ENCODE results near the gene DIP2B. TPM values are rescaled to one million over a fixed set of nuclear protein-coding genes. Genes with fewer than 3 reads are reported as not detected.

Gene DIP2B
- polyA plus RNA-seq, 2 donors, result 7.2 to 10.0 TPM

DNA sequence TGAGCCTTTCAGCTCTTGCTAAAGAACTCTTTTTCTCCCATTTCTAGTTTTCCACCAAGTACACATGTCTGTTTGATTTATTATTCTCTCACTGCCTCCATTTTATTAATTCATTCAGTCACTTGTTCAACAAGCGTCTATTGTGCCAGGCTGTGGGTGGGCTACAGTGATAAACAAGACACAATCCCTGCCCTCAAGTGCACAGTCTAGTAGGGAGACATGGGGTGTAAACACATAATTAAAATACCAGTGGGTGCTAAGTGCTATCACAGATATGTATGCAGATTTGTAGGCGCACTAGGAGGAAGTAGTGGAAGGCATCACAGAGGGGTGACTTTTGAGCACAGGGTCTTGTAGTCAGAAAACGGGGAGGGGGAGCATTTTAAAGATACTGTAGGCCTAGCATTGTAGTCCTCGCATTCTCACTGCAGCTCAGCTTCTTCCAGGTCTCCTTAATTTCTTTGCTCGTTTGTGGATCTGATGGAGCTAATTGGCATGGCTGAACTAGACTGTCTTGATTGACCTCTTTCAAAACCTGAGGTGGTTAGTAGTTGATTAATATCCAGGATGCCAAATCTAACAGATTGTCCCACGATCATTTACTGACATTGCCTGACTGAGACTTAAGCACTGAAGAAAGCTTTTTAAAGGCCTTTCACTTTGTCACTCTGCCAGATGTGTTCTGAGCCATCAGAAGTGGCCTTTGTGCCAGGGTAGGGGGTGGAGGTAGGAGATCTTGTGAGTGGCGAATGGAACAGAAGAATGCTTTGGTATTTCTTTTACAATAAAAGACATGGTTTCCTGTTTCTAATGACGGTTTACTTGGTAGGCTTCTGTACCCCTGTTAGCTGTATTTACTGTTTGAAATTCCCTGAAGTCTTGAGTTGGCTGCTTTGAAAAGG lies 116.9 kb downstream of the DIP2B start:
- Histone ChIP-seq H3K4me1 (ENCODE audit: control insufficient read depth in 2 of 2, insufficient read depth in 2 of 2, low read length in 1 of 2) (peaks cover 6 to 10% of the 10 kb centered on the region in 2 donors), H3K27me3 (ENCODE audit: control insufficient read depth in 1 of 2, insufficient read depth in 2 of 2, low read length in 2 of 2) (no peaks in the 10 kb centered on the region), H3K4me3 (ENCODE audit: low read depth in 1 of 2, low read length in 2 of 2) (no peak overlapping the region), H3K27ac (ENCODE audit: low read depth in 2 of 2, low read length in 1 of 2) (peak overlapping the region; percentile 64), H3K36me3 (ENCODE audit: control insufficient read depth in 2 of 2, insufficient read depth in 2 of 2, low read length in 1 of 2) (no peaks in the 10 kb centered on the region), H3K9me3 (ENCODE audit: control insufficient read depth in 2 of 2, insufficient read depth in 1 of 2, low read depth in 1 of 2, low read length in 1 of 2) (no peaks in the 10 kb centered on the region)
- WGBS, 2 donors, result 44 to 45% methylated on average over 8 of the region's 8 CpGs

DNA sequence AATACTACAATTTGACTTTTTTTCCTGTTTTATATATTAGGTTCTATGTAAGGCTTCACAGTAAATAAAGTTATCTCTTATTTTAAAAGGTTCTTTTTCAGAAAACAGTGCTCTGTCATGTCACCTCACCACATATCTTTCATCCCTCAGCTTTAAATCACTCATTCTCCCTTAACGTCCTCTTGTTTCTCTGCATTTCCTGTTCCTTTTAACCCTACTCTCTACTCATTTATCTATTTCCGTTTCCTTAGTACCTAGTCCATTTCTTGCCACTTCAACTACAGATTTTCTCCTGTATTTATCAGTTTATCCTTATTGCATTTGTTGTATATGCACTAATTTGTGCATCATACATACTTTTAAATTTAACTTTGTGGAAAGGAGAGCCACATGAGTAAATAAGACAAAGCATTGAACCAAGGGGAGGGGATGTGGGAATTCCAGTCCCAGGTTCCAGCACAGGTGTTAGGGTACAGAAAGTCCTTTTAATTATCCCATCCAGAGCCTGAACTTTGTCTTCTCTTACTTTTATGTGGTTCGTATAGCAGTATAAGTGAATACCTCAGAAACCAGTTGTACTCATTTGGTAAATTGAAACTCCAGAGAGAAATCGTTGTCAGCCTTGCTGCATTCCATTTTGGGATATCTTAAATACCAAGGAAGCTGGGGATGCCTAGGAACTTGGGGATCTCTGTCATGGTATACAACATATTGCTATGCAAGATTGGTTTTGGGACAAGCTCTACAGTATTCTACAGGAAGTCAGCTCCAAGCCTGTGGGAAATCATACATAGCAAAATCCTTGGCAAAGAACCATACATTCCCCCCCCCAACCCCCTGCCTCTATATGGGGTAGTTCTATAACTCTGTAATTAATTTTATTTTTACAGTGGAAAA lies 120.5 kb downstream of the DIP2B start:
- Histone ChIP-seq H3K9me3 (ENCODE audit: control insufficient read depth in 2 of 2, insufficient read depth in 1 of 2, low read depth in 1 of 2, low read length in 1 of 2) (no peaks in the 10 kb centered on the region), H3K27ac (ENCODE audit: low read depth in 2 of 2, low read length in 1 of 2) (no peak overlapping the region), H3K36me3 (ENCODE audit: control insufficient read depth in 2 of 2, insufficient read depth in 2 of 2, low read length in 1 of 2) (peaks cover 0 to 2% of the 10 kb centered on the region in 2 donors), H3K27me3 (ENCODE audit: control insufficient read depth in 1 of 2, insufficient read depth in 2 of 2, low read length in 2 of 2) (no peaks in the 10 kb centered on the region), H3K4me1 (ENCODE audit: control insufficient read depth in 2 of 2, insufficient read depth in 2 of 2, low read length in 1 of 2) (peaks cover under 1 to 7% of the 10 kb centered on the region in 2 donors), H3K4me3 (ENCODE audit: low read depth in 1 of 2, low read length in 2 of 2) (no peak overlapping the region)
- WGBS, 2 donors, result 55 to 63% methylated on average over 4 of the region's 4 CpGs

DNA sequence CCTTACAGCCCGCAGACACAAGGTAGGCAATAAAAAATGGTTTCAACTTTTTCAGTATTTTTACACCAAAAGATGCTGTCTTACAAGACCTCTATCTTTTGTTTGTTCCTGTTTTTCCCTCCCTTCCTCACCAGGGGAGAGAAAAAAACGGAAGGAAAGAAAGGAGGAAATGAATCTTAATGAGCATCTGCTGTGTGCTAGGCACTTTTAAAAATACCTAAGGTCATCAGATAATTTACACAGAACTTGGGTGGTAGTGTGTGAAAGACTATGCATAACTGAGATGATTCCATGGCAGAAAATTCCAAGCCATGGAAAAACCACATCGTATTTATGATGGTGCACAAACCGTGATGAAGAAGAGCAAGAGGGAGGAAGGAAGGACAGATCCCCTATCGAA lies 121.2 kb downstream of the DIP2B start:
- WGBS, 2 donors, result 79% methylated on average over 5 of the region's 5 CpGs
- peaks cover 0 to 2% of the 10 kb centered on the region in 2 donors for H3K36me3 ChIP-seq (ENCODE audit: control insufficient read depth in 2 of 2, insufficient read depth in 2 of 2, low read length in 1 of 2)
- no peak overlapping the region for H3K27ac ChIP-seq (ENCODE audit: low read depth in 2 of 2, low read length in 1 of 2)

DNA sequence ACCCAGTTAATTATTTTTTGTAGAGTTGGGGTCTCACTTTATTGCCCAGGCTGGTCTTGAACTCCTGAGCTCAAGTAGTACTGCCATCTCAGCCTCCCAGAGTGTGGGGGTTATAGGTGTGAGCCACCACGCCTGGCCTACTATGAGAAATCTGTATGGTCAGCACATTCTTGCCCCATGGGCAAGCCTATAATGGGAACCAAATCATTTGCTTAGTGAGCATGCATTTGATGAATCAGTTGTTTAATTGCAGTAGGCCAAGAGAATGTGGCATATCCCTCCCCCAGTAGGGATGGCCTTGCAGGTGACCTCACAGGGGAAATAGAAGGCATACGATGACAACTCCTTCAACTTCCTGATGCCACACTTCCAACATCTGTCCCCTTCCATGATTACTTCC lies 122.7 kb downstream of the DIP2B start:
- Histone ChIP-seq H3K27me3 (ENCODE audit: control insufficient read depth in 1 of 2, insufficient read depth in 2 of 2, low read length in 2 of 2) (no peaks in the 10 kb centered on the region), H3K9me3 (ENCODE audit: control insufficient read depth in 2 of 2, insufficient read depth in 1 of 2, low read depth in 1 of 2, low read length in 1 of 2) (no peaks in the 10 kb centered on the region), H3K4me3 (ENCODE audit: low read depth in 1 of 2, low read length in 2 of 2) (no peak overlapping the region), H3K36me3 (ENCODE audit: control insufficient read depth in 2 of 2, insufficient read depth in 2 of 2, low read length in 1 of 2) (peaks cover 0 to 2% of the 10 kb centered on the region in 2 donors), H3K4me1 (ENCODE audit: control insufficient read depth in 2 of 2, insufficient read depth in 2 of 2, low read length in 1 of 2) (peaks cover 0 to 2% of the 10 kb centered on the region in 2 donors), H3K27ac (ENCODE audit: low read depth in 2 of 2, low read length in 1 of 2) (no peak overlapping the region)
- 78 to 81% methylated on average over 2 of the region's 2 CpGs for WGBS, 2 donors

More for the DNA sequence above, 121.2 kb downstream of the DIP2B start:
- peaks cover 0 to 6% of the 10 kb centered on the region in 2 donors for H3K4me1 ChIP-seq (ENCODE audit: control insufficient read depth in 2 of 2, insufficient read depth in 2 of 2, low read length in 1 of 2)
- H3K9me3 ChIP-seq (ENCODE audit: control insufficient read depth in 2 of 2, insufficient read depth in 1 of 2, low read depth in 1 of 2, low read length in 1 of 2), result no peaks in the 10 kb centered on the region
- H3K27me3 ChIP-seq (ENCODE audit: control insufficient read depth in 1 of 2, insufficient read depth in 2 of 2, low read length in 2 of 2), result no peaks in the 10 kb centered on the region
- no peak overlapping the region for H3K4me3 ChIP-seq (ENCODE audit: low read depth in 1 of 2, low read length in 2 of 2)

DNA sequence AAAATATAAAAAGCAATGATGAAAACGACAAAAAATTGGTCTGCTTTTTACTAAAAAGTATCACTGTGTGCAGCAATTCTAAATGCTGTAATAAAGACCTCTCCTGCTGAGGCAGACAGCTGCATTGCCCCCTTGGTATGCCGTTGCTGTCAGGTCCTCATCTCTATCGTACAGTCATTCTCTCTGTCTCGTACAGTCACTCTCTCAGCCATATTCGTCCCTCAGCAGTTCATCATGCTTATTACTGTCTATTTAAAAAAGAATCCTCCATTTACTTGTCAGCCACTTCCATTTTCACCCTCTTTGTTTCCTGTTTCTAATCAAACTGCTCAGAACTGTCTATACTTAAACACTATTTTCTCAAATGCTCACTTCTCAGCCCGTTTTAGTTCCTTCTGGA lies 123.6 kb downstream of the DIP2B start:
- H3K4me1 ChIP-seq (ENCODE audit: control insufficient read depth in 2 of 2, insufficient read depth in 2 of 2, low read length in 1 of 2), result no peaks in the 10 kb centered on the region
- H3K36me3 ChIP-seq (ENCODE audit: control insufficient read depth in 2 of 2, insufficient read depth in 2 of 2, low read length in 1 of 2), result peaks cover 0 to 2% of the 10 kb centered on the region in 2 donors
- H3K4me3 ChIP-seq (ENCODE audit: low read depth in 1 of 2, low read length in 2 of 2), result no peak overlapping the region
- H3K9me3 ChIP-seq (ENCODE audit: control insufficient read depth in 2 of 2, insufficient read depth in 1 of 2, low read depth in 1 of 2, low read length in 1 of 2), result no peaks in the 10 kb centered on the region
- H3K27ac ChIP-seq (ENCODE audit: low read depth in 2 of 2, low read length in 1 of 2), result no peak overlapping the region
- WGBS, 2 donors, result 91 to 92% methylated on average over 6 of the region's 6 CpGs
- H3K27me3 ChIP-seq (ENCODE audit: control insufficient read depth in 1 of 2, insufficient read depth in 2 of 2, low read length in 2 of 2), result no peaks in the 10 kb centered on the region

DNA sequence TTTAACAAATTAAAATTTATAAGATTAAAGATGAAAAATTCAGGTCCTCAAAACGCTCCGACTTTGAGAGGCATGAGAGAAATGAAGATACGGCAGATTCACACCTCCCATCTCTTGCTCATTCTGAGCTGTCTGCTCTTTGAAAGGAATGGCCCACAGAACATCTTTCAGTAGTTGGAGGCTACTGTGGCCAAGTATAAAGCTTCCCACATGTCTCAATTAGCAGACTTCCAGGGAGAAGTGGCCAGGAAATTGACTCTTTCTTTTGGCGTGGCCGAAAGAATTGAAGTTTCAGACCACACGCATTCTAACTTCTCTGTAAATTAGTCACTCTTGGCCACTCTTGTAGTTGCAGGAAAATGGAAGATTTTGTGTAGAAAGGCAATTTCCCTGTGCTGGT lies 129.2 kb downstream of the DIP2B start:
- Histone ChIP-seq H3K9me3 (ENCODE audit: control insufficient read depth in 2 of 2, insufficient read depth in 1 of 2, low read depth in 1 of 2, low read length in 1 of 2) (no peaks in the 10 kb centered on the region), H3K27ac (ENCODE audit: low read depth in 2 of 2, low read length in 1 of 2) (no peak overlapping the region), H3K4me1 (ENCODE audit: control insufficient read depth in 2 of 2, insufficient read depth in 2 of 2, low read length in 1 of 2) (no peaks in the 10 kb centered on the region), H3K4me3 (ENCODE audit: low read depth in 1 of 2, low read length in 2 of 2) (no peak overlapping the region), H3K27me3 (ENCODE audit: control insufficient read depth in 1 of 2, insufficient read depth in 2 of 2, low read length in 2 of 2) (no peaks in the 10 kb centered on the region), H3K36me3 (ENCODE audit: control insufficient read depth in 2 of 2, insufficient read depth in 2 of 2, low read length in 1 of 2) (no peaks in the 10 kb centered on the region)
- 78 to 84% methylated on average over 6 of the region's 6 CpGs for WGBS, 2 donors

DNA sequence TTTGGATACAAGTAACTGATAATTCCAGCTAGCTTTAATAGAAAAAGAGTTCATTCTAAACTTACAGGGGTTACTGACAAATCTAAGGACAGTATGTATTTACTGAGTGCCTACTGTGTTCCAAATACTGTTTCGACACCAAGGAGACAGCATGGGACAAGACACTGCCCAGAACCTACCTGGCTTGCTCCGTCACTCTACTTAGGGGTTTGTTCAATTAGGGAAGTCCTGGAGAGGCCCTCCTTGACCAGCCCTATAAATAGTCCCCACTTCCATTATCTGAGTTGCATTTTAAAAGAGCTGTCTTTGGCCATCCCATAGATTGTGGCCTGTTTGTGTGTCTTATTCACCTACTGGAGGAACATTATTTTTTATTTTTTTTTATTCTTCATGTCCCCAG lies 129.6 kb downstream of the DIP2B start:
- H3K9me3 ChIP-seq (ENCODE audit: control insufficient read depth in 2 of 2, insufficient read depth in 1 of 2, low read depth in 1 of 2, low read length in 1 of 2), result no peaks in the 10 kb centered on the region
- H3K4me1 ChIP-seq (ENCODE audit: control insufficient read depth in 2 of 2, insufficient read depth in 2 of 2, low read length in 1 of 2), result no peaks in the 10 kb centered on the region
- no peak overlapping the region for H3K27ac ChIP-seq (ENCODE audit: low read depth in 2 of 2, low read length in 1 of 2)
- 90 to 97% methylated on average over 2 of the region's 2 CpGs for WGBS, 2 donors
- no peaks in the 10 kb centered on the region for H3K36me3 ChIP-seq (ENCODE audit: control insufficient read depth in 2 of 2, insufficient read depth in 2 of 2, low read length in 1 of 2)
- no peak overlapping the region for H3K4me3 ChIP-seq (ENCODE audit: low read depth in 1 of 2, low read length in 2 of 2)
- no peaks in the 10 kb centered on the region for H3K27me3 ChIP-seq (ENCODE audit: control insufficient read depth in 1 of 2, insufficient read depth in 2 of 2, low read length in 2 of 2)

DNA sequence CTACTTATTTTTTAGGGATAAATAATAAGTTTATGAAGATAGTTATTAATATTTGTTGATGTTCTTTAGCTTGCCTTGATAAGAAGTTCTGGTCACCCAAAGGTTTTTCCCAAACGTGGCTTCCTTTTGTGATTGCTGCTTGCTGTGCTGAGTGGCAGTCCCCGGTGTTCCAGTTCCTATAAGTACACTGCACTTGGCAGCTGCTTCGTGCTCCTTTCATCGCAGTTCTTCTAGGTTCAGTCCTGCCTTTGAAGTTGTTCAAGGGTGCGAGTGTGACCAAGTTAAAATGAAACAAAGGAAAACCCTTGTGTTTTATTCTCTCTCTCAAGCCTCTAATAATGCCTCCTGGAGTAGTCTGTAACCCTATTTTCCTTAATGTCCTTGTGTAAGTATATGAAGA lies 130.6 kb downstream of the DIP2B start:
- no peaks in the 10 kb centered on the region for H3K36me3 ChIP-seq (ENCODE audit: control insufficient read depth in 2 of 2, insufficient read depth in 2 of 2, low read length in 1 of 2)
- no peaks in the 10 kb centered on the region for H3K27me3 ChIP-seq (ENCODE audit: control insufficient read depth in 1 of 2, insufficient read depth in 2 of 2, low read length in 2 of 2)
- H3K9me3 ChIP-seq (ENCODE audit: control insufficient read depth in 2 of 2, insufficient read depth in 1 of 2, low read depth in 1 of 2, low read length in 1 of 2), result no peaks in the 10 kb centered on the region
- H3K4me3 ChIP-seq (ENCODE audit: low read depth in 1 of 2, low read length in 2 of 2), result no peak overlapping the region
- H3K4me1 ChIP-seq (ENCODE audit: control insufficient read depth in 2 of 2, insufficient read depth in 2 of 2, low read length in 1 of 2), result no peaks in the 10 kb centered on the region
- WGBS, 2 donors, result 42 to 49% methylated on average over 5 of the region's 5 CpGs
- H3K27ac ChIP-seq (ENCODE audit: low read depth in 2 of 2, low read length in 1 of 2), result no peak overlapping the region

DNA sequence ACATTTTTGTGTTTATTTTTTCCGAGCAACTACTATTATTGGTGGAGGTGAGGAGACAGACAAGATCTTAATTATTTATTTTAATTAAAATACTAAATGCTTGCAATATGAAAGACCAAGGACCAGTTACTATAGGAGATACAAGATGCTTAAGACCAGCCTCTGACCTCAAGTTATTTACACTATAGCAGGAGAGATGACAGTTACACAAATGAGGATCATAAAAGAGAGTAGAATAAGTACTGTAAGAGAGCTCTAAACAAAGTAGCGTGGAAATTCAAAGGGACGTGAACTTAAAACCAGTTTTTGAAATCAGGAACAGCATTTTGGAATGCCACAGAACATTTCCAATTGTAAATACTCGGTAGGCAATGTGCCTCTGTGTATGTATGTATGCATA lies 131.1 kb downstream of the DIP2B start:
- 91 to 92% methylated on average over 4 of the region's 4 CpGs for WGBS, 2 donors
- H3K4me3 ChIP-seq (ENCODE audit: low read depth in 1 of 2, low read length in 2 of 2), result no peak overlapping the region
- H3K27me3 ChIP-seq (ENCODE audit: control insufficient read depth in 1 of 2, insufficient read depth in 2 of 2, low read length in 2 of 2), result no peaks in the 10 kb centered on the region
- no peaks in the 10 kb centered on the region for H3K9me3 ChIP-seq (ENCODE audit: control insufficient read depth in 2 of 2, insufficient read depth in 1 of 2, low read depth in 1 of 2, low read length in 1 of 2)
- H3K27ac ChIP-seq (ENCODE audit: low read depth in 2 of 2, low read length in 1 of 2), result no peak overlapping the region
- no peaks in the 10 kb centered on the region for H3K4me1 ChIP-seq (ENCODE audit: control insufficient read depth in 2 of 2, insufficient read depth in 2 of 2, low read length in 1 of 2)
- H3K36me3 ChIP-seq (ENCODE audit: control insufficient read depth in 2 of 2, insufficient read depth in 2 of 2, low read length in 1 of 2), result no peaks in the 10 kb centered on the region
